AG20443 (cell line): Measurements from ENCODE around the gene RGCC.
A peak's percentile ranks its signal among the peaks of the same experiment; 100 is the strongest.
"Not testable (repeated sequence)": the region's sequence is repeated elsewhere in the genome, so short reads cannot be mapped to it uniquely, and the experiment has no call there.

Experiments
- DNase-seq: peaks from one replicate; pipeline ENCODE4 v3.0.0; 2012; ENCODE audit warnings: low spot score, mixed read lengths

Gene RGCC, protein sequence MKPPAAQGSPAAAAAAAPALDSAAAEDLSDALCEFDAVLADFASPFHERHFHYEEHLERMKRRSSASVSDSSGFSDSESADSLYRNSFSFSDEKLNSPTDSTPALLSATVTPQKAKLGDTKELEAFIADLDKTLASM

DNA sequence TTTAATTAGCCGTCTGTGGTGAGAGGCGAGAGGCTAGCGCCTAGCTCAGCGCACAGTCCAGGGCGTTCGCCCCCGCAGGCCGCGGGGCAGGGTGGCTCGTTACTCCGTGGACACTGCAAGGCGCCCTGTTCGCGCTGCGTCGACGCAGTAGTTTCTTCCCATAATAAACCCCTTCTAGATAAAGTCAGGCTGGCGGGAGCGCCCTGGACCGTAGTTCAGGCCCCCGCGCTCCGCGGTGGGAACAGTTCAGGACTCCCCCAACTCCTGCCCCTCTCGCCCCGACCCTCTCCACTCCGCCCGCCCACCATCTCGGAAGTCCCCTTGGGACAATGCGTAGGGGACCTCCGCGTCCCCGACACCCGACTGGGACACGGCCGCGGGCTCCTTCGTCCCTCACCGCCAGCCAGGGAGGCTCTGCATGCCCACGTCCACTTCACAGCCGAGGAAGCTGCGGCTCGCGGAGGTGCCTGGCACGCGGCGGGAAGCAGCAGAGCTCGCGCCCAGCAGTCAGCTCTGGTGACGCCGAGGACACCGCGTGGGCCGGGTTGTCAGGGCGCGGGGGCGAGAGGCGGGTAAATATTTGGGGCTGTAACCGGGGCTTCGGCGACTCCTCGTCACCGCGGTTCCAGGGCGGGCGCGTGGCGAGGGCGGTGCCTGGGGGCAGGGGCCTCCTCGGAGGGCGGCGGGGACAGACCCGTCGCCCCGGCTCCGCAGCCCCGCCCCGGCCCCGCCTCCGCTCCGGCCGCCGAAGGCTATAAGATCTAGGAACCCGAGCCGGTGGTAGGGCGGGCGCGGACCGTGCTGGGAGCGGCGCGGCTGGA lies at the start of gene RGCC:
TSS of gene RGCC (plus strand) at position 783 of the 821 bp plus-strand sequence. CDS start 158 bp downstream, outside the sequence.
- DNase-seq = peak; percentile 87

DNA sequence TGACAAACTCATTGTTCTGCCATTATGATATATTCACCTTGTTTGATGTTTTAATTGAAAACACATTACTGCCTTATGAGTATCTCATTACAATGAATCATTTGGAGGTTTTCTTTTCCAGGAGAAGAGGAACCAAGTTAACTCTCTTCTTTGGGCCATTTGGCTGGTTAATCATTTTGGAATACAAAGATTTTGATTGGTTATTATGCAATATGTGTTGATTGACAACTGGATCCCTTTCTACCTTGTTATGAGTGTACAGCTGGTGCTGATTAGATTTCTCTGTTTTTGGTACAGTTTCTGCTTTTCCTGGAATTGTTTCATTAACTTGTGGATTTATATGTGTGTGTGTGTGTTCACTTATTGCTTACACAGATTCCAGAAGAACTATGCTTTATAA lies 49.2 kb upstream of the RGCC start:
- DNase-seq = no peak

DNA sequence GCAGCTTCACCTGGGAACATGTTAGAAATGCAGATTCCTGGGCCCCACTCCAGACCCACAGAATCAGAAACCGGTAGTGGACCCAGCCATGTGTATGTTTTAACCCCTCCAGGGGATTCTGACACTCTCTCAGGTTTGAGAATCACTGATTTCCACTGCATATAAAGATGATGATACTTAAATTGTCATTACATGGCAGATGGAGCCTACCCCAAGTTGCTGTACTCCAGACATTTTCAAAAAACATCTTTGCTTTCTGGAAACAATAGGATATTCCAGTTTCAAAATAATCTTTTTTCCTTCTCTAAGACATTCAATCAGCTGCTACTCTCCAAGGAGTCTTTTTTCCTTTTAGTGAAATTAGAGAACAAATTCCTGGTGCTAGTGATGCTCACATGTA lies 48.6 kb upstream of the RGCC start:
- no peak for DNase-seq

DNA sequence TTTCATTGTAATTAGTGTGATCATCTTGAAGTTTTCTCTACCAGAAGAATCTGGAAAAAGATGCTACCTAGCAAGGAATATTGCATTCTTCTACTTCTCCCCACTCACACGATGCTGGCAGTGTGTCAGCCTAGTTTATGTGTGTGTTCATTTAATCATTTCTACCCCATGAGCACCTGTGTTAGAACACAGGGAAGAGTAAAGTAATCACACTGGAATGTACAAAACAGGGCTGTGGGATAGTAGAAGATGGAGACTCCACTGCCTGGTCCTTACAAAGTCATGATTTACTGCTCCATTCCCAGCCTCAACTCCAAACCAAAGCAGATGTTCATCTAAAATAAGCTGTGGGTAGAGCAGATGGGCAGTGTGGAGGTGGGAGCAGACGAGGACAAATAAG lies 47.7 kb upstream of the RGCC start:
- DNase-seq = no peak

DNA sequence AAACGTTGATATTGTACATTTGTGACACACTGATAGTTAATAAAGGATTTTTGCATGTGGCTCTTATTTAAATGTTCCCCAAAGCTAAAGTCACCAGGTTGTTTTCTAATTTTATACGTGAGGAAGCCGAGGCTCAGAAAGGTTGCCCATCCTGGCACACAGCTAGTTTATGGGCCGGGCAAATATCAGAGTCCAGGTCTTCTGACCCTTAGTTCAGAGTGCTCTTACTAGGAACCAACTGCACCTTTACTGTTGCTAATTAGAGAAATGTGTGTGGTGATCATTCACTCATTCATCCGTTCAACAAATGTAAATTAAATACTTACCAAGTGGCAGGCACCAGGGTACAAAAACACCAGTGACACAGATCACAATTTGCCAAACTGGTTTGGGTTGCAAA lies 46.3 kb upstream of the RGCC start:
- no peak for DNase-seq

DNA sequence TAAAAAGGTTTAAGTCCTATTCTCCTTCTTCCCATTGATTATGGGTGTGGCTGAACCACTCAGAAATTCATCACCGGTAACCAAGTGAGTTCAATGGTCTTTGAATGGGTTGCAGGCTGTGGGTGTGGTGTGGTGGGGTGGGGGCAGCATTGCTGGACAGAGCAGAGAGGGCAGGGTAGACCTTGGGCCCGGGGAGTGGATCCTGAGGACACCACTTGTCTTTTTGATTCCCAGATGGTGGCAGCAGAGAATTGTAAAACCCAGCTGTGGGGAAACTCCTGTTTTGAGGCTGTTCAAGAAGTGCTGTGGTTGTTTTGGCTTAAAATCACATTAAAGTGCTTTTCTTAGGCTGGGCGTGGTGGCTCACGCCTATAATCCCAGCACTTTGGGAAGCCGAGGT lies 45.8 kb upstream of the RGCC start:
- peak; percentile 79 for DNase-seq

DNA sequence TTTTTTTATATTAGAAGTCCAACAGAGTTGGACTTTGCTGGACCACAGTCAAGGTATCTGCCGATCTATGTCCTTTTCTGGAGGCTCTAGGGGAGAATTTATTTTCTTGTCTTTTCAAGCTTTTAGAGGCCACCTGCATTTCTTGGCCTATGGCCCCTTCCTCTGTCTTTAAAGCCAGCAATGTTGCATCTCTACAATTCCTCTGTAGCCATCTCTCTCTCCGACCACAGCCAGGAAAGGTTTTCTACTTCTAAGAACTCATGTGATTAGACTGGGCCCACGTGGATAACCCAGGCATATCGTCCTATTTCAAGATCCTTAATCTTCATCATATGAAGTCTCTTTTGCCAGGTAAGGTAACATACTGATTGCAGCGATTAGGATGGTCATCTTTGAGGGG lies 43.5 kb upstream of the RGCC start:
- no peak for DNase-seq

DNA sequence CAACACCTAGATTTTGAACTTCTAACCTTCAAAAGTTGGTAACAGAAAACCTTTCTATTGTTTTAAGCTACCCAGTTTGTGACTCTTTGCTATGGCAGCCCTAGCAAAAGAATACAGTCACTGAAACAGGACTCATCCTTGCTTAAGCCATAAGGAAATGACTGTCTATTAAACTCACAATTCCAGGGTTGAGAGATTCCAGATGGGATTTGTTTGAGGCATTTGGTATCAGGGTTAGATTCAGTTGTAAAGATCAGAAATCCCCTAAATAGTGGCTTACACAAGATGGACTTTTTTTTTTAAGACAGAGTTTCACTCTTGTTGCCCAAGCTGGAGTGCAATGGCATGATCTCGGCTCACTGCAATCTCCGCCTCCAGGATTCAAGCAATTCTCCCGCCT lies 41.1 kb upstream of the RGCC start:
- DNase-seq = no peak

DNA sequence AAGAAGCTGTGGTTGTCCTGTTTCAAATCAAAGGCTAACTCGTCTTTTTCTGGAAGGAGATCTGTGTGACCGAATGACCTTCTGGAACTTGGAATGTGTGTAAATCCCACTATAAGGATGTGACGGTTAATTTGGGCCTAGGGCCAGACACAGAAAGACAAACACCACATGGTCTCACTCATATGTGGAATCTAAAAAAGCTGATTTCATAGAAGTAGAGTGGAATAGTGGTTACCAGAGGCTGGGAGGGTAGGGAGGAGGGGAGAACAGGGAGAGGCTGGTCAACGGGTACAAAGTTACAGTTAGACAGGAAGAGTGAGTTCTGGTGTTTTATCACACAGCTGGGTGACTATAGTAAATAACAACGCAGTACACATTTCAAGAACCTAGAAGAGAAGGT lies 39.3 kb upstream of the RGCC start:
- no peak for DNase-seq

DNA sequence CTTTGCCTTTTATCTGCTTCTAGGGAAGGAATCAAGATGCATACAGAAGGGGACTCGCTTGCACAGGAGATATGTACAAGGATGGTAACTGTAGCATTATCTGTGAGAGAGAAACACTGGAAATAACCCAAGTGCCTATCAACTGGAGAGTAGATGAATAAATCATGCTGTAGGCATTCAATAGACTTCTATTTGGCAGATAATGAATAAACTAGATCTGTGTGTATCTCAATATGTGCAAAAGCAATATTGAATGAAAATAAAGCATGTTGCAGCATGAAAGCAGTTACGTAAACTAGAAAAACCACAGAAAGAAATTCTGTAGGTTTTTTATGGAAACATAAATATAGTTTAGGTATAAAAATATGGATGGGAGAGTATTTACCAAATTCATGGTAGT lies 38.6 kb upstream of the RGCC start:
- no peak for DNase-seq

DNA sequence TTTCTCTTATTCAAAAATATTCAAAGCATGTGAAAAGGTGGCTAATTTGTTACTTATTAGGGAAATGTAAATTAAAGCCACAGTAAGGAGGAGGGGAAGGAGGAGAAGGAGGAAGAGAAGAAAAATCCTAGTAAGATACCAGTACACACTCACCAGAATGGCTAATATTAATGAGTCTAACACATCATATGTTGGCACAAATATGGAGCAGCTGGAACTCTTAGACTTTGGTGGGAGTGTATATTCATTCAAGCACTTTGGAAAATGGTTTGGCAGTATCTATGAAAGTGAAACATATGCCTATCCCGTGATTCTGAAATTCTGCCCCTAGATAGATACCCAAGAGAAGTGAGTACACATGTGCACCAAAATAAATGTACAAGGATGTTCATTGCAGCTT lies 38.1 kb upstream of the RGCC start:
- no peak for DNase-seq

DNA sequence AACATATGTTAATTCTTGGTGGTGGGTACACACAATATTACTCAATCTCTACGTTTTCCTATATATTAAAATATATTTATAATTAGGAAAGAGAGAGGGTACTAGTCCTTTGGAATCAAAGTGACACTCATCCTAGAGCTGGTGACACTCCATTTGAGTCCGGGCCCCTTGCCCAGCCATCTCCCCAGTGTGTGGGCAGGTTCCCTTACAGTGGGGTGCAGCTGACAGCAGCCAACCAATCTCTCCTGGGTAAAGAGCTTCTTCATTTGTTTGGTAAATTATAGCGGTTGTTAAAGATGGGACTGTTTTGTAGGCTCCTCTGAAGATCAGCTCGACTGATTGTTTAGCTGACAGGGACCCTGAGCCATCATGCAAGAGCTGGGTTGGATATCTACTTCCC lies 37.2 kb upstream of the RGCC start:
- DNase-seq = no peak

DNA sequence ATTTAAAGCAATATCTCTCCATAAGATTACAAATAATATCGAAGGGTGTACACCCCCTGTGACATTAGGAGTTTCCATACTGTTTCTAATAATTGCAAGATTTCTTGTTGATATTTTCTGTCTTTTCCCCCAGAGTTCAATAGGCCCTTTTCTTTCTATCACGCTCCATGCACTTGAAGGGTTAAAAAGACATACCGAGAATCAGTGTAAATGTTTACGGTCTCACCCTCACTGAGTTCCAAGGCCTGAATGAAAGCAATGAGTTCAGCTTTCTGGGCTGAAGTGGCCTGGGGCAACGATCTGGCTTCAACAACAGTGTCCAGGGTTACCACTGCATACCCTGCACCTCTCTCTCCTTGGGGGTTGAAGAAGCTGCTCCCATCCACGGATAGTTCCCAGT lies 36.0 kb upstream of the RGCC start:
- not testable (repeated sequence) for DNase-seq

DNA sequence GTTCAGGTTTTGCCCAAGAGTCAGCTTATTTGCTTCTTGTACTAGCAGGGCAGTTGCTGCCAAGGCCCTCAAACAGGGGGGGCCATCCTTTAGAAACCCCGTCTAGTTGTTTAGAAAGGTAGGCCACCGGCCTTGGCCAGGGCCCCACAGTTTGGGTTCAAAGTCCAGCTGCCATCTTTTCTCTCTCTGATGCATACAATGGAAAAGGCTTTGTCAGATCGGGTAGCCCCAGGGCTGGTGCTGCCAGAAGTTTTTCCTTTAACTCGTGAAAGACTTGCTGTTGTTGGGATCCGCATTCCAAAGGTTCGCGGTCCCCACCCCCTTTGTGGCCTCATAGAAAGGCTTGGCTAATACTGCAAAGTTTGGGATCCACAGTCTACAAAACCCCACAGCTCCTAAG lies 35.4 kb upstream of the RGCC start:
- DNase-seq = not testable (repeated sequence)

DNA sequence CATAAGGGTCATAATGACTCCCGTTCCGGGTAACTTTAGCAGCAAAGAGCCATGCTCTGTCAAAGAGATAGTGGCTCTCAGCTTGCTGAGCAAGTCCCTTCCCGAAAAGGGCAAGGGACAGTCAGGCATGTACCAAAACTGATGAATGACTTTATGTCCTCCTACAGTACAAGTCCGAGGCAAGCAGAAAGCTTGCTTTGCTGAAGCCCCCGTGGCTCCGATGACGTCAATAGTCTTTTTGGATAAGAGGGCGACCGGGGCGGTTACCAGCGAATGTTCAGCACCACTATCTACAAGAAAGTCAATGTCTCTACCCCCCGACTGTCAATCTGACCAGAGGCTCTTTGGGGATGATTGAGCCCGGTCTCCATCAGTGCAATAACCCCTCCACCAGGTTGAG lies 34.1 kb upstream of the RGCC start:
- DNase-seq = not testable (repeated sequence)

DNA sequence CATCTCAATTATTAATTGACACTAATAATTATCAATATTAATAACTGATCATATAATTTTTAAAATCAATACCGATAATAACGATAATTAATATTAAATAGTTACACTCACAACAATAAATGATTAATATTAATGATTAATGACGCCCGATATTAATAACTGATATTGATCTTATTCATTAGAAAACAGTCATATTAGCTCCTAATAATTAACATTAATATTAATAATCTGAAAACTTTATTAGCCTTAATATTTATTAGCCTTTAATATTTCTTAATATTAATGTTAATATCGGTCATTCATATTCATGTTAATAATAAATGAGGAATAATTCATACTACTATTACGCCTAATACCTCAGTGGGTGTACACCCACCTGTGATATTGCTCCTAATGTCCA lies 32.7 kb upstream of the RGCC start:
- DNase-seq = not testable (repeated sequence)

DNA sequence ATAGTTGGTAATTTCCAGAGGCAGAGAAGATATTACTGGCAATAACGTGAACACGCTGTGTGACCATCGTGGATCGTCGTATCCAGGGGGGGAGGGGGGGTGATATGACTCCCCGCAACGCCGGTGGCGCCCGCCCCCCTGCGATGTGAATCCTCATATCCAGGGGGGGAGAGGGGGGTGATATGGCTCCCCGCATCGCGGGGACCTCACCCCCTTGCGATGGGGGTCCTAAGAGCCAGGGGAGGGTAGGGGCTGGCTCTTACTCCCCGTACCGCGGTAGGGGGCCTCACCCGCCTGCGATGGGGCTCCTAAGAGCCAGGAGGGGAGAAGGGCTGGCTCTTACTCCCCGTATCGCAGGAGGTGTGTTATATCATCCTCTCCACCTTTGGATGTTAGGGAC lies 31.3 kb upstream of the RGCC start:
- DNase-seq = no peak

DNA sequence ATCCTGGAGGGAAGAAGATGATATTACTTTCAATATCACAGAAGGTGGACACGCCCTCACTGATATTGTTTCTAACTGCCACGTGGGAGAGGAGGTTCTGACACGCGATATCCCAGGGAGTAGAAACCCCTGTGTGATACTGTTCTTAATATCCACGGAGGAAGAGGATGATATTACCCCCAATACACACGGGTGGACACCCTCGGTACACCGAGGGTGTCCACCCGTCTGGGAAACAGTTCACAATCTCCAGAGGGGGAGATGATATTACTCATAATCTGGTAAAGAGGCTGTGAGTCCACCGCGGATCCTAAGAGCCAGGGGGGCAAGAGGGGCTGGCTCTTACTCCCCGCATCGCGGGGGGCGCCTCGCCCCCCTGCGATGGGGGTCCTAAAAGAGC lies 29.7 kb upstream of the RGCC start:
- no peak for DNase-seq

DNA sequence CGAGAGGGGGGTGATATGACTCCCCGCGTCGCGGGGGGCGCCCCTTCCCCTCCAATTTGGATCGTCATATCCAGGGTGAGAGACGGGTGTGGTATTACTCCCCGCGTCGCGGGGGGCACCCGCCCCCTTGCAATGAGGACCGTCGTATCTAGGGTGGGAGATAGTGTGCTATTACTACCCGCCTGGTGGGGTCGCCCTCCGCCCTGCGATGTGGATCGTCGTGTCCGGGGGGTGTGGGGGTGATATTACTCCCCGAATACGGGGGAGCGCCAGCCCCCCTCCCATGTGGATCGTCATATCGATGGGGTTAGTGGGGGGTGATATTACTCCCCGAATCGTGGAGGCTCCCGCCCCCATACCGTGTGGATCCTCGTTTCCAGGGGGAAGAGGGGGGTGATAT lies 29.2 kb upstream of the RGCC start:
- DNase-seq = peak; percentile 51

DNA sequence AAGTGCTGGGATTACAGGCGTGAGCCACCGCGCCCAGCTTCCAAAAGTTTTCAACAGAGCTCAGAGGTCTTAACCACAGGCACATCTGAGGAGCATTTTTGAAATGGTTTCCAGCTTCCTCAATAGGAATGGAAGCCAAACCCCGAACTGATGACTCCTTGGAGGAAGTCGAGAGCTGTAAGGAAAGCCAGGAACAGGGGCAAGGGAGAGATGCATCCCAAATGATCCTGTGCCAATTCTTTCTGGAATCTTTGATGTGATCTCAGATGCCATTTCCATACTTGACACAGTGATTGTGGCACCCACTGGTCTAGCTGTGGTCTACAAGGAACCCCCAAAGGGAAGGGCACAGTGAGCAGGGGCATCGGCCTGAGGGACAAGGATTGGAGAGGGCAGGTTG lies 23.3 kb upstream of the RGCC start:
- DNase-seq = not testable (repeated sequence)

DNA sequence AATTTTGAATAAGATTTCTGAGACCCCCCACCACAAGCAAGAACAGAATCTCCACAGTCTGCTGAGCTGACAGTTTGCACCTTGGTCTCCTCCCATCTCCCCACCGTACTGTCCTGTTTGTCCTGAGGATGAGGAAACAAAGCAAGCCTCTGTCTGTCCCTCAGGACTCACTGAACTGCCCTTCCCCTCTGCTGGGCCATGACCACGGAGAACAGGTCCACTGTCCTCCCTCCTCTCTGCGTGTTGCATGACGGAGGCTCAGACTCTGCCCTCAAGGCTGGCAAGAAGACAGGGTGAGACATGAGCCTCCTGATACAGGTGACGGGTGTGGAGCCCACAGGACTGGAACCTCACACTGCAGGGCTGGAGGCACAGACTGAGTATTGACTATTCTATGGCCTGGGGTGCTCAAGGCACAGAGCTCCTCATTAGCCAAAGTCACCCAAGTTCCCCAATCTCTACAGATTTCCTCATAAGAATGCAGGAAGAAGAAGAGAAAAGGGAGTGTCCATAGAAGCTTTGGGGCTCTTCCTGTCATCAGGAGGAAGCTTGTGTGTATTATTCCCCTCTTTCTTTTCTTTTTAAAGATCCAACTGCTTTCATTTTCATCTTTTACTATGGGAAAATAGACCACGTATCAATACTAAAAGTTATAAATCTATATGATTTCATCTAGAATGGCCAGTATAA lies 22.4 kb upstream of the RGCC start:
- no peak for DNase-seq

DNA sequence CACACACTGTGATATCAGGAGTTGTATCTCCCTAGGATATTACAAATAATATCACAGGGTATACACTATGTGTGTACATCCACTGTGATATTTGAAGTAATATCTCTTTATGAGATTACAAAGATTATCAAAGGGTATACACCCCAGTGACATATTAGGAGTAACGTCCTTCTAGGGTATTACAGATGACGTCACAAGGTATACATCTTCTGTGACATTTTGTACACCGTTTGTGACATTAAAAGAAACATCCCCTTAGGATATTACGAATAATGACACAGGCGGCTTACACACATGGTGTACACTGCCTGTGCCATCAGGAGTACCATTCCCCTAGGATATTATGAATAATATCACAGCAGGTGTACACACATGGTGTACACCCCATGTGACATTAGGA lies 13.4 kb upstream of the RGCC start:
- no peak for DNase-seq

DNA sequence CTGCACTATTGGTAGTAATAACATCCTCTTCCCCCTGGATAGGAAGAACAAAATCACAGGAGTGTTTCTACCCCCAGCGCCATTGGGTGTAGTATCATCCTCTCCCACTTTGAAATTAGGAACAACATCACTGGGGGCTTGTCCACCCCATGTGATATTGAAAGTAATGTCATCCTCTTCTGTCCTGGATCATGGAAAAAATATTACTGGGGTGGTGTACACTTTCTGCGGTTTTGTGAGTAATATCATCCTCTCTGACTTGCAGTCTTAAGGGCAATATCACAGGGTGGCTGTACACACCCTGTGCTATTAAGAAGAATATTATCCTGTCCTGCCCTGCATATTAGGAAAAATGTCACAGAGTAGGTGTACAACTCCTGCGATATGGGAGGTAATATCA lies 4.9 kb upstream of the RGCC start:
- DNase-seq = no peak
